Measurements from ENCODE around the gene NPTX2. TPM values are rescaled to one million over a fixed set of nuclear protein-coding genes. Genes with fewer than 3 reads are reported as not detected.

NPTX2 gene
- total and polyA plus RNA-seq, 11 donors, result 0.21 to 32.0 (median 4.5) TPM

DNA sequence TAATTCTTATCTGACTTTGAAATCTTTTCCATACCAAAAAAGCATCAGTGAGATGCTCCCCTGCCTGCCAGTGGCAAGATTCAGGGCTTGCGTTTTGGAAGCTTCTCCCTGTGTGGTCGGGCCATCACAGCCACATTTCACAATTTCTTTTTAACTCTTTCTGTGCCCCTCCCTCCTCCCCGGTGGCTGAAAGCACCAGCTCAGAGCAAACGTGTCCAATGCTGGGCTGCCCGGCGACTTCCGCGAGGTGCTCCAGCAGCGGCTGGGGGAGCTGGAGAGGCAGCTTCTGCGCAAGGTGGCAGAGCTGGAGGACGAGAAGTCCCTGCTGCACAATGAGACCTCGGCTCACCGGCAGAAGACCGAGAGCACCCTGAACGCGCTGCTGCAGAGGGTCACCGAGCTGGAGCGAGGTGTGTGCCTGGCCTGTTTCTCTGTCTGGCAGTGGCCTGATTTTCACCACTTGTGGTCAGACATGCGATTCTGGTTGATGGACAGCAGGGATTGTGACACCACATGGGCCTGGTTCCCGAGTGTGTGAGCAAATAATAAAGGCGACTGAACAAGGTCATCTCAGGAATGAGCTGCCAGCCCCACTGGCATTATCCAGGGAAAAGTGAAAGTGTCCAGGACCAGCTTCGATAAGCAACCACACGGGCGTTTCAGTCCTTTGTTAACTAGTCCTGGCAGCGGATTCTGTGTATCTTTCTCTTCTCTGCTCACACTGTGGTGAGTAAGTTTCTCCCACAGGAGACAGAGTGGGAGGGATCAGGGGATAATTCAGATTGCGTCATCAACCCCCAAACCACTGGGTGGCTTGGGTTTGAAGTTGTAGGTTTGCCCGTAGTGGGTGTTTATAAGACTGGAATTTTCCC lies 2.6 kb downstream of the NPTX2 start:
- TF ChIP-seq POLR2A (IDR thresholded peaks at IDR 0.05), result no peak
- TF ChIP-seq CTCF (IDR thresholded peaks at IDR 0.05), result no peak
- peak; percentile 71 to 86 (median 77) for ATAC-seq
- Histone ChIP-seq H3K4me3 (peak overlapping the region in 5 of 12 donors; percentile 3 to 48 (median 15)), H3K27me3 (peaks cover 16 to 59% (median 28%) of the 10 kb centered on the region in 9 donors), H3K36me3 (no peaks in the 10 kb centered on the region), H3K27ac (no peak overlapping the region), H3K4me1 (peaks cover 0 to 28% (median 3%) of the 10 kb centered on the region in 12 donors), H3K9me3 (no peaks in the 10 kb centered on the region)
- WGBS, 4 donors, result 28 to 32% (median 31%) methylated on average over 27 of the region's 27 CpGs
- DNase-seq, result peak in 3 of 5 donors; percentile 22 to 62 (median 54)
- intact Hi-C loops (cut with DNase I), result no loop called here

GRCh38 chr7:98621573-98622482 lies 4.7 kb downstream of the NPTX2 start:
- TF ChIP-seq POLR2A (IDR thresholded peaks at IDR 0.05) (no peak), CTCF (IDR thresholded peaks at IDR 0.05) (no peak)
- DNase-seq (no peak), ATAC-seq (no peak)
- no peaks in the 10 kb centered on the region for H3K36me3 ChIP-seq
- 69 to 72% (median 70%) methylated on average over 9 to 13 of the region's 13 CpGs for WGBS, 4 donors
- H3K27ac ChIP-seq, result no peak overlapping the region
- no peak overlapping the region for H3K4me3 ChIP-seq
- intact Hi-C loops (cut with DNase I), result no loop called here
- peaks cover 0 to 22% (median 1%) of the 10 kb centered on the region in 12 donors for H3K4me1 ChIP-seq
- H3K9me3 ChIP-seq, result no peaks in the 10 kb centered on the region
- peaks cover 11 to 45% (median 27%) of the 10 kb centered on the region in 9 donors for H3K27me3 ChIP-seq

- ATAC-seq (no peak), DNase-seq (no peak)
- intact Hi-C loops (cut with DNase I), result no loop called here
- Histone ChIP-seq H3K4me1 (peaks cover 0 to 11% (median 0%) of the 10 kb centered on the region in 12 donors), H3K9me3 (no peaks in the 10 kb centered on the region), H3K36me3 (no peaks in the 10 kb centered on the region), H3K27me3 (peaks cover 4 to 45% (median 17%) of the 10 kb centered on the region in 9 donors), H3K4me3 (no peak overlapping the region), H3K27ac (no peak overlapping the region)
- 79 to 84% (median 80%) methylated on average over 9 of the region's 9 CpGs for WGBS, 4 donors
- TF ChIP-seq CTCF (IDR thresholded peaks at IDR 0.05), result no peak
- no peak for TF ChIP-seq POLR2A (IDR thresholded peaks at IDR 0.05)
These were observed 5.8 kb downstream of the NPTX2 start for GRCh38 chr7:98622926-98623325.

Measured in heart left ventricle (tissue), 16 donors.